Skin of body (tissue), 2 donors: ENCODE data around the gene STN1. TPM values are rescaled to one million over a fixed set of nuclear protein-coding genes. Genes with fewer than 3 reads are reported as not detected.

ENCODE experiments used
- DNase-seq: peaks from one replicate; lab custom pipeline; 2025; lab: John Stamatoyannopoulos, UW
- total RNA-seq: library from RNA; depleted of rRNA; stranded (reverse); fragments of >200 nt; gene quantifications from one replicate; pipeline ENCODE4 v1.2.3, GENCODE V29; 2014

The STN1 gene
- total RNA-seq = 15.4 TPM

GRCh38 chr10:103918053-103918846, at the start of gene STN1:
Gene STN1 (minus strand): TSS chr10:103918184. CDS start chr10:103917594, 590 bp downstream.
- DNase-seq = peak; percentile 98

- DNase-seq = no peak
Measured at GRCh38 chr10:103967448-103968071, 49.6 kb upstream of the STN1 start.

- peak; percentile 86 for DNase-seq
Measured at GRCh38 chr10:103966671-103967447, 48.9 kb upstream of the STN1 start, which contains the start of gene SLK. Gene SLK (plus strand): TSS chr10:103967140. CDS start chr10:103967746, 606 bp downstream.

- DNase-seq = no peak
Measured at GRCh38 chr10:103960103-103960502, 42.1 kb upstream of the STN1 start.

- DNase-seq = no peak
Measured at GRCh38 chr10:103958996-103959395, 41.0 kb upstream of the STN1 start.

- DNase-seq = no peak
Measured at GRCh38 chr10:103954543-103954942, 36.6 kb upstream of the STN1 start.

GRCh38 chr10:103951942-103952341, 34.0 kb upstream of the STN1 start:
- no peak for DNase-seq

GRCh38 chr10:103951183-103951582, 33.2 kb upstream of the STN1 start:
- no peak for DNase-seq

GRCh38 chr10:103949728-103950127, 31.7 kb upstream of the STN1 start:
- no peak for DNase-seq

- no peak for DNase-seq
Measured at GRCh38 chr10:103947799-103948516, 30.0 kb upstream of the STN1 start.

GRCh38 chr10:103942866-103943265, 24.9 kb upstream of the STN1 start:
- DNase-seq = peak; percentile 1

GRCh38 chr10:103941801-103942200, 23.8 kb upstream of the STN1 start:
- DNase-seq = no peak

GRCh38 chr10:103939522-103939921, 21.5 kb upstream of the STN1 start:
- no peak for DNase-seq

- DNase-seq = no peak
Measured at GRCh38 chr10:103936022-103936421, 18.0 kb upstream of the STN1 start.

GRCh38 chr10:103934308-103934707, 16.3 kb upstream of the STN1 start:
- no peak for DNase-seq

GRCh38 chr10:103933557-103934121, 15.7 kb upstream of the STN1 start:
- no peak for DNase-seq

GRCh38 chr10:103932971-103933370, 15.0 kb upstream of the STN1 start:
- no peak for DNase-seq

GRCh38 chr10:103932271-103932670, 14.3 kb upstream of the STN1 start:
- DNase-seq = no peak

GRCh38 chr10:103931603-103932002, 13.6 kb upstream of the STN1 start:
- no peak for DNase-seq

- DNase-seq = no peak
Measured at GRCh38 chr10:103930881-103931280, 12.9 kb upstream of the STN1 start.

GRCh38 chr10:103930449-103930848, 12.5 kb upstream of the STN1 start:
- DNase-seq = no peak
